ENCODE data around the gene TTPAL.

Gene TTPAL

DNA sequence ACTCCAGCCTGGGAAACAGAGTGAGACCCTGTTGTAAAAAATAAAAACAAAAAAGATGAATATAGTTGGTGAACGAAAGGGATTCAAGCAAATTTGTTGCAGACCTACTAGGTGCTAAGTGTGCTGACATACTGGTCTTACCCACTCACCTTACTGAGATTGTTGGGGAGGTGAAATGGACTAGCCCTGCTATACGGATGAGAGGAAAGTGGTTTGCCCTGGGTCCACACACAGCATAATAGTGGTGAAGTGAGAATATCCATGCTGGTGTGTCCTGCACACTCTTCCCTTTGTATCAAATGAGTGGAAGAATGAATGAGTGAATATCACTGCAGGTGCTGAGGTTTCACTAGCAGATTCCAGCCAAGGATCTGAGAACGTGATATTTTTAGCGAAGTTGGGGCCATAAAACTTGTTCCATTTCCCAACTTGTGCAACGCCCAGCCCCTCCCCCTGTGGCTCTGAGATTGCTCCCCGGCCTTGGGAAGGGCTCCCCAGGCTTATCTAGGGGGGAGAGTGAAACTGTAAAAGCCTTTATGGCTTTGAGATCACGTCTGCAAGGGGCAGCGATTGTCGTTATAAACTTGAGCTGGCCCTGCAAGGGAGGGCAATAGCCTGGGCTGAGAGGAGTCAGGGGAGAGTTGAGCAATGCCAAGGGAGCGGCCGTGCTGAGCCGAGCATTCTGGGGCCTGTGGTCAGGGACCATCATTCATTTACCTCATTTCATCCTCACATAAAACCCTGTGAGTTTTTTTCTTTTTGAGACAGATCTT is 33.2 kb upstream of the TTPAL start:
- DNase-seq (ENCODE audit: low spot score): peak; percentile 71

DNA sequence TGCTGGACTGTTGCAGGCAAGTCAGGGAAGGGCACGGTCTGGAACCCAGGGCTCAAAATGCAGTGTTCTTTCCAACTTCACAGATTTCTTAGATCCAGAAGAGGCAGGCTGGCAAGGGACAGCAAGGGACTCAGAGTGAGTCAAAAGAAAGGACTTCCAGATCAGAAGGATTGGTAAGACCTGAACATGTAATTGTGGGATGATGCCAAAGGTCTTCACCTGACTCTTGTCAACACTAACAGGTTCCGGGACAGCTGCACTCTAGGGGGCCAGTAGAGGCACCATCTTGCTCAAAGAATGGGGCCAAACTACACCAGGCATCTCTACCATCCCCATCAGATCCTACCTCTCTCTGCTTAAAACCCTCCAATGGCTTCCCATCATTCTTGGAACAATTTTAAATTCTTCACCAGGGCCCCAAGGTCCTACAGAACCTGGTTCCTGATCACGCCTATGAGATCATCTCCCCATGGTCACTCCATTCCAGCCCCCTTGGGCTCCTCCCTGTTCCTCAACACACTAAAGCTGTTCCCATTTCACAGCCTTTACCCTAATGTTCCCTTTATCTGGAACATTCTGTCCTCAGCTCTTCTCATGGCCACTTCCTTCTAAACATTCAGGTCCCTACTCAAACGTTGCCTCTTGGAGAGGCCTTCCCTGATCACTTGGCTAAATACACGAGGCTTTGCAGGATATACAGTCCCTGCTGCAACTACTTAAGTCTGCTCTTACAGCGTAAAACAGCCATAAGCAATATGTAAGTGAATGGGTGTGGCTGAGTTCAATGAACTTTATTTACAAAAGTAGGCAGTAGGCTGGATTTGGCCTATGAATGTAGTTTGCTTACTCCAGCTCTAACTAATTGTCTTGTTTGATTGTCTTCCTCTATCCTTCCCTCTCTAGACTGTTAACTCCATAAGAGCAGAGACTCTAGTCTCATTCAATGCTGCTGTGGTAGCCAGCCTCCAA is 29.6 kb upstream of the TTPAL start:
- no peak for DNase-seq (ENCODE audit: low spot score)

DNA sequence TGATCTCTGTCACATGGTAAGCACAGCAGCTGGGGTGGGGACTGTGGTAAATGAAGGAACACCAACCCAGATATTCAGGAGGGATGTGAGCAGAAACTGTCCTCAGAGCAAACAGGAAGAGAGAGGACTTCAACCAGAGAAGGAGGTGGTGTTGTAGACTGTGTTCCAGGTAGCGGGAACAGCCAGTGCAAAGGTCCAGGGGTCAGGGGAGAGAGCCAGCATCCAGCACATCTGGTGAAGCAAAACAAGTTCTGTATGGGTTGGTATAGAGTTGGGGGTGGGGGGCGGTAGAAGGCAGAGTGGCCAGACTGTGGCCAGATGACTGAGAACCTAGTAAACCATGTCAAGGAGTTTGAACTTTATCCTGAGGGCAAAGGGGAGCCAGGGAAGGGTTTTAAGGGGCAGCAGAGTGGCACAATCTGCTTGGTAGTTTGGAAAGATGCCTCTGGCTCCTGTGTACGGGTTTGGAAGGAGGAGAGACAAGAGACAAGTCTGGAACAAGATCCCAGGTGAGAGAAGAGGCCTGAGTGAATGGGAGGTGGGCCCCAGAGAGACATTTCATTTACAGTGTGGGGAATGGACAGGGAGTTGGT is 27.8 kb upstream of the TTPAL start:
- DNase-seq (ENCODE audit: low spot score): no peak

DNA sequence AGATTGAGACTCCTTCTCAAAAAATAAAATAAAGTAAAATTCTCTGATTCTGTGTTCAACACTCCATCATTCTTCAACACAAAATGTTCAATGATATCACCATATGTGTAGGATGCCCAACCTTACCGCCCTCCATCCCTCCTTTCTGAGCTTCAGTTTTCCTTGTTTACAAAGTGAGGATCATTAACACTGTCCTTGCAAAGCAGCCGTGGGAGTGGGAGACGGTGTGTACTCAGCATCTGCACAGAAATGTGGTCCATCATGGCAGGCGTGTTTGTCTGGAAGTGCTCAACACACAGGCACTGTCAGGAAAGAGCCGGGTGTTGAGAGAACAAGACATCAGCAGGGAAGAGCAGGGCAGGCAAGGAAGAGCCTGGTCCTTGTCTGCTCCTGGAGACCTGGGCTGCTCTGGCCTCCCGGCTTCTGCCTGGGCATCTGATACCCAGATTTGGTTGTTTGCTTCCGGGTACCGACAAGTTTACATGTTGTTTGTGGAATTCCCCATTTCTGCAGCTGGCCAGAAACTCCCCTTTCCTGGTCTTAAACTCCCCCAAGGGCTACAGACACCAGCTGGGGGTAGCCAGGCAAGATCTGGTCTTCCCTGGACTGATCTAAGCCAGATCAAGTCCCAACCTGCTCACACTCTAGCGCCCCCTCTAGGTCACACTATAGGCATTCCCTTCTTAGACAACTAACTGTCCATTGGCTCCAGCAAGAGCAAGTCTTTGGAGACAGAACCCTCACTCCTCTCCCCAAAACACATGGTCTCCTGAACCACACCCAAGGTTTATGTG is 26.7 kb upstream of the TTPAL start:
- DNase-seq (ENCODE audit: low spot score): no peak

DNA sequence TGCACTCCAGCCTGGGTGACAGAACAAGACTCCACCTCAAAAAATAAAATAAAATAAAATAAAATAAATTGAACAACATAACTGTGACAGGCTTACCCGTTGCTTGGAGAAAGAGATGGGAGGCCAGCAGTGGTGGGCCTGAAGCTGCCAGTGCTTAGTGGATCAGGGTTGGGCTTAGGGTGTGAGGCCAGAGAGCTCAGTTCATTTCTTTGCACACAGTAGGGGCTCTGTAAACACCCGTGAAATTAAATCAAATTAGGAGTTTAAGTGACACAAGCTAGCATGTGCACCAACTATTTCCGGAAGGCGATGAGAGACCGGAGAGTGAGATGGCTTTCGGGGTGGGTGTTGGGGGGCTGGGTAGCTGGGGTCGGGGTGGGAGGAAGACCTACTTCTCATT is 25.8 kb upstream of the TTPAL start:
- no peak for DNase-seq (ENCODE audit: low spot score)

DNA sequence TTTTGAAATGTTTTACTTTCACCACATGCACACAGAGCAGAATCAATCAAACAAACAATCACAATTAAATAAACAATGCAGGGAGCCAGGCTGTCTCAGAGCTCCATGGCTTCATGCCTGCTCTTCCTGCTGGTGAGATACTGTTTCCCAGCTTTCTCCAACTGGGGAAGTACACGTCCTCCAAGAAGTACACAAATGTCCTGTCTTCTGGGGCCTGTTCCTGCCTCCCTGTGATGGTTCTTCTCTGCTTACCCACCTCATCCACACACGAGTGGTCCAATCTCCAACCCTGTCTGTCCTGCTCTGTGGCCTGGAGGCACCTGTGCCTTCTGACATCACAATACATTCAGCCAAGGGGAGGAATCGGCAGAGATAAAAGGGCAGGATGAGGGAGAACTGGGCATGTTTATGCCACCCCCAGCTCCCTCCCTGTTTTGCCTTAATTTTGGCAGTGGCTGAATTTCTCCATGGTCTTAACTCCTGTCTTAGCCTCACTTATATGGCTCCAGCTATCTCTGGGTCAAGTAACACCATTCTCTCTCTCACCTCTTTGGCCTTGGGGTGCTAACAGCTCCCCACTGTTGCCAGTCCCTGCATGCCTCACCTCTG is 25.3 kb upstream of the TTPAL start:
- DNase-seq (ENCODE audit: low spot score): no peak

DNA sequence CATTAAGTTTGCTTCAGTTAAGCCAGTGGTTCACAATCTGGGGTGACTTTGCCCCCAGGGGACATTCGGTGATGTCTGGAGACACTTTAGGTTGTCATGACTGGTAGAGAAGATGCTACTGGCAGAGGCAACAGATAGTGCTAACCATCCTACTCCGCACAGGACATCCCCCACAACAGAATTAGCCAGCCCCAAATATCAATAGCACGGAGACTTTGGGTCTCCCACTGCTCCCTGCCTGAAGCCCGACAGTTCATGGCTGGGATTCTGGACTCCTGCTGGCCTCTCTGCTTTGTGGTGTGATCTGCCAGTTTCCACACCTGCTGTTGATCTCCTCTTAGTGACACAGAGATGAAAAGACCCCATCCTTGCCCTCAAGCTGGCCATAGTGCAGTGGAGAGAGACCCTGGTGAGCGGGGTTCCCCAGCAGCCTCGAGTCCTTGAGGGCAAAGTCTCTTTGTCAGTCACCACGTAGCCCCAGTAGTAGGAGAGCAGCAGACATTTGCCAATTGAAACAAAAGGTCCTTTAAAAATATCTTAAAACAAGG is 24.7 kb upstream of the TTPAL start:
- DNase-seq (ENCODE audit: low spot score): no peak

DNA sequence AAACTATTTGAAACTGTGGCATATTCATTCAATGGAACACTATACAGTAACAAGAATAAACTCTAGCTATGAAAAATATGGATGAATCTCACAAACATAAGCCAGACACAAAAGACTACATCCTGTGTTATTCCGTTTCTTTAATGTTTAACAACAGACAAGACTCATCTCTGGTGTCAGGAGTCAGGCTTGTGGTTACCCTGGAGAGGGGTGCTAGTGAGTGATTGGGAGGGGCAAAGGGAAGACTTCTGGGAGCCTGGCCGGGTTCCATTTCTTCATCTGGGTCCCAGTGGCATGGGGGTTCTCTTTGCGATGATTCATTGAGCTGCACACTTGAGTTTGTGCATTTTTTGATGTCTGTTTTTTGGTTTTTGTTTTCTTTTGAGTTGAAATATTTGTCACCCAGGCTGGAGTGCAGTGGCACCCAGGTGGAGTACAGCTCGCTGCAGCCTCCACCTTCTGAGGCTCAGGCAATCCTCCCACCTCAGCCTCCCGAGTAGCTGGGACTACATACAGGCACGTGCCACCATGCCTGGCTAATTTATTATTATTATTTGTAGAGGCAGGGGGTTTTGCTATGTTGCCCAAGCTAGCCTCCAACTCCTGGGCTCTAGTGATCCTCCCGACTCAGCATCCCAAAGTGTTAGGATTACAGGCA is 21.2 kb upstream of the TTPAL start:
- no peak for DNase-seq (ENCODE audit: low spot score)

DNA sequence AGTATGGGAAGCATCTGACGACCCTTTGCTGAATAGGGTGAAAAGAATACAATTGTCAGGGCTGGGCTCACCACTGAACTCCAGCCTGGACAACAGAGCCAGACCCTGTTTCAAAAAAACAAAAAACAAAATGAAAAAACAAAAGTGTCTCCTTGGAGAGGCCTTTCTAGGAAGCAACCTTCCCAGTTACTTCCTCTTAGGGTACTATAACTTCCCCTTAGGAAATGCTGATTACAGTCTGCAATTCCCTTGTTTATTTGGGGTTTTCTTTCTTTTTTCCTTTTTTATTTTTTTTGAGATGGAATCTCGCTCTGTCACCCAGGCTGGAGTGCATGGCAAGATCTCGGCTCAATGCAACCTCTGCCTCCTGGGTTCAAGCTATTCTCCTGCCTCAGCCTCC is 20.5 kb upstream of the TTPAL start:
- no peak for DNase-seq (ENCODE audit: low spot score)

DNA sequence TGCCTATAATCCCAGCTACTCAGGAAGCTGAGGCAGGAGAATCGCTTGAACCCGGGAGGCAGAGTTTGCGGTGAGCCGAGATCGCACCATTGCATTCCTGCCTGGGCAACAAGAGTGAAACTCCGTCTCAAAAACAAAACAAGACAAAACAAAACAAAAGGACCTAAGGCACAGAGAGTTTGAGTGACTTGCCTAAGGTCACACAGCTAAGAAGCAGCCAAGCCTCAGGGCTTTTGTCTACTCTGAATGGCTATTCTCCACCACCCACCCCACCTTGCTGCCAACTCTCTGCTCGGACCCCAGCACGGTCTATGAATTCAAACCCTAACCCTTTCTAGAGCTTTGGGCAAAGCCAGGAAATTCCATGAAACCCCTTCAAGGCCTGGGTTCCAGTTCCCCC is 19.1 kb upstream of the TTPAL start:
- DNase-seq (ENCODE audit: low spot score): no peak

DNA sequence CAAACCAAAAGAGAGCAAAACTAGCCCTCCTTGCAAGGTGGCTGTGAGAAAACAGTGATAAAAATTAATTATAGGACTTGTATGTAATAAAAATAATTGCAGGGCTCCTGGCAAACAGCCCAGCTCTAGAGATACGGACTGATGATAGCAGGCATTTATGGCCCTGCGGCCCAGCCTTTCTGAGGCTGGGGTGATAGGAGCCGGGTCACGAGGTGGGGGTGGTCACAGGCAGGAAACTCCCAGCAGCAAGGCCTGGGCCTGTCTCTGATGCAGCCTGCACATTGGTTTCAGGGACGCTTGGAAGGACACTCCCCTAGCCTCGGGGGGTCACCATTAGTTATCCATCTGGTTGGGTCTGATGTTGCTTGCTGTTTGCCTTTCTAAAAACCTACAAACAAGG is 18.7 kb upstream of the TTPAL start:
- peak; percentile 35 for DNase-seq (ENCODE audit: low spot score)

DNA sequence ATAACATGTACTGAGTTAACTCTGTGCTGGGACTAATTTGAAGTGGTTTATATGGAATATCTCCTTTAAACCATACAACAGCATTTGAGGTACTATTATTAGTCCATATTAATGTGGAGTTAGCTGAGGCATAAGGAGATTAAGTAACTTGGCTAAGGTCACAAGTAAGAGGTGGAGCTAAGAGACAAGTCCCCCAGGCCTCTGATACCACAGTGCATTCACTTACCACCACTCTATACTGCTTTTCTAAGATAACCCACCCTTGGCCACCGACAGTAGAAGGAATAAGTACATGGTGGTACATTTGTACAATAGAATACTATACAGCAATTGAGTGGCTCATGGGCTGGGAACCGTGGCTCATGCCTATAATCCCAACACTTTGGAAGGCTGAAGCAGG is 16.4 kb upstream of the TTPAL start:
- DNase-seq (ENCODE audit: low spot score): no peak

DNA sequence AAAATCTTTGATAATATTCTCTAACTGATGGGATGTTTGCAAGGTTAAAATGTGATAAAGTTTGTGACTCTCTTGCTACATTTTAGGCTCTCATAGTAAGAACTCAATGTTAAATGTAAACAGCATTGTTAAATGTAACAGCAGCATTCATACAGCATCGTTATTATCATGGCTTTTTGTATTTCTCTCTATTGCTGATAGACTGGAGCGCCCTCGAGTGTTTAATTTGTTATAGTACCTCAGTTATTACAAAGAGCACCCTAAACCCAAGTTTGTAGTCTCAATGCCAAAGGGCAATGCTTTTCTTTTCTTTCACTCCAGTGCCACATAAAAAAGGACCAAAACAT is 14.9 kb upstream of the TTPAL start:
- DNase-seq (ENCODE audit: low spot score): peak; percentile 52

DNA sequence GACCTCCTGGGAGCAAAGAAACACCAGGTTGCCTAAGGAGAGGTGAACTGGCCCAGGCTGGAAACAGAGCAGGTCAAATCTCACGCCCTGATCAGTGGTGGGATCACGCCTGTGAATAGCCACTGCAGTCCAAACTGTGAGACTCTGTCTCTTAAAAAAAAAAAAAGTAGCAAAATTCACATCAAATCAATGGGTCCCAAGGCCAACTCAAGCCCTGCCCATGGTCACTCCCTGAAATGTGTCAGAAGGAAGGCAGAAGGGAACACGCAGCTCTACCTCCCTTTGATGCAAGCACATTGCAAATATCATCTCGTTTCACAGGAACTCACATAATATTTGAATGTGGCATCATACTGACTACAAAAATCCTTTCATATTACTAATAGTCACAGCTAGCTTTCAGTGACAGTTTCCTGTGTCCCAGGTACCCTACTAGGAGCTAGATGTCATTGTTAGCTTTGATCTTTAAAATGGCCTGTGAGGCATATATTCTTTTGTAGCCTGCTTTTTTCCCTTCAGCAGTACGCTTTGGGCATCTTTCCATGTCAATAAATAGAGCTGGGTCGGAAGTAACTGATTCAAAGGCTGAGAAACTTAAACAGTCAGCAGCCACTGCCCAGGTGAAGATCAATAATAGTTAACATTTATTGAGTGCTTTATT is 14.4 kb upstream of the TTPAL start:
- no peak for DNase-seq (ENCODE audit: low spot score)

DNA sequence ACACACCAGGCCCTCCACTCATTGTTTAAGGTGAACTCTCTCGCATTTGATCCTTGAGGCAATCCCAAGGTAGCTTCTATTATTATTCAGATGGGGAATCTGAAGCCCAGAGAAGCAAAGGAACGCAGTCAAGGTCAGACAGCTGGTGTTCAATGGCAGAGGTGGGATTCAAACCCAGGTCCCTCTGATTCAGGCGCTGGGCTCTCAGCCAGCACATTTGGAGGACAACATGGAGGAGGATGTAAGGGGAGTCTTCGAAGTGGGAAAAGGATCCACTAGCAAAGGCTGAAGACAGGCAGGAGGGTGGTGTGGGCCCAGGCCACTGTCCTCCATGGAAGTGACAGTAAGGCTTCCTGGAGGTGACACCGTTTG is 13.9 kb upstream of the TTPAL start:
- no peak for DNase-seq (ENCODE audit: low spot score)

DNA sequence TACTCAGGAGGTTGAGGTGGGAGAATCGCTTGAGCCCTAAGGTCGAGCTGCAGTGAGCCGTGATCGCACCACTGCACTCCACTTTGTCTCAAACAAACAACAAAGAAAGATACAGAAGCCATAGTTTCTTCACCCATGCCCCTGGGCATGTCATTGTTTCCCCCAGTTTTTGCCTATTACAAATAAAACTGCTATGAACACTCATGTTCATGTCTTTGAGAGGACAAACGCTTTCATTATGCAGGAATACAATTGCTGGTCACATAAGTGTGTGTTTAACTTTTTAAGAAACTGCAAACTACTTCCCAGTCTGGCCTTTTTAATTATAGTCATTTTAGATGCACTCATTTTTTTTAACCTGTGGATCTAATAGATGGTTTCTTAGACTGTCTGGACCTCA is 12.2 kb upstream of the TTPAL start:
- DNase-seq (ENCODE audit: low spot score): no peak

DNA sequence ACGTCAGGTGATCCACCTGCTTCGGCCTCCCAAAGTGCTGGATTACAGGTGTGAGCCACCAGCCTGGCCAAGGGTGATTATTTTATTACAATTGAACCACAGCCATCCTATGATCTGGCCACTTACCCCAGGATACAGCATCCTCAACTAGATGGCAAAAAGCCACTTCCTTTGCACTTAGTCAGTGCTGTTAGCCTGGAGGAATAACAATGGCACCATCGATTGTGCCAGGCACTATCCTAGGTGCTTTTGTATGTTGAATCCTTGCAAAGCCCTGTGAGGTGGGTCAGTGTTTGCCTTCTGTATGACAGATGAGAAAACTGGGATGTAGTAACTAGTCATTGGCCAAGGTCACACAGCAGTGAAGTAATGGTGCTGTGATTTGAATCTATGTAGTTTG is 11.2 kb upstream of the TTPAL start:
- DNase-seq (ENCODE audit: low spot score): no peak

DNA sequence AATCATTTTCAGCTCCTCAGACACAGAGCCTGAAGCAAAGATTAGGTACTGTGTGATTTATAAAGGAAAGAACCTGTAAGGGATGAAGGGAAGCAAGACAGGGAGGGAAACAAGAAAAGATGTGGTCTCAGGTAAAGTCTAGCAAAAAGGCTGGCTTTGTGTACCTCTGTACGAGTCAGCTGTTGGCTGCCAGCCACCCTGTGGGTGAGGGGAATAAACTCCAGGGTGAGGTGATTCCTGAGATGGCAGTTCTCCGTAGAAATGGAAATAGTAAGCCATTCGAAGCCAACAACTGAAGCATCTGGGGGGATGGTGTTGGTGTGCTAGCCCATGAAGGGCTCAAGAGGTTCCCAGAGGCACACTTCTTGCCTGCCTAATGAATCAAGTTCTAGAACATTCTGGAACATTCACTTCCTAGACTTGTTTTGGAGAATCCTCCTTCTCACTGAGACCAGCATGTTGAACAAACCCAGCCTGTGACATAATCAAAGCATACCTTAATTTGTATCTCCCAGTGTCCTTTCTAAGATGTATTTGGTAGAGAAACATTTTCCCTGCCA is 10.6 kb upstream of the TTPAL start:
- DNase-seq (ENCODE audit: low spot score): no peak

DNA sequence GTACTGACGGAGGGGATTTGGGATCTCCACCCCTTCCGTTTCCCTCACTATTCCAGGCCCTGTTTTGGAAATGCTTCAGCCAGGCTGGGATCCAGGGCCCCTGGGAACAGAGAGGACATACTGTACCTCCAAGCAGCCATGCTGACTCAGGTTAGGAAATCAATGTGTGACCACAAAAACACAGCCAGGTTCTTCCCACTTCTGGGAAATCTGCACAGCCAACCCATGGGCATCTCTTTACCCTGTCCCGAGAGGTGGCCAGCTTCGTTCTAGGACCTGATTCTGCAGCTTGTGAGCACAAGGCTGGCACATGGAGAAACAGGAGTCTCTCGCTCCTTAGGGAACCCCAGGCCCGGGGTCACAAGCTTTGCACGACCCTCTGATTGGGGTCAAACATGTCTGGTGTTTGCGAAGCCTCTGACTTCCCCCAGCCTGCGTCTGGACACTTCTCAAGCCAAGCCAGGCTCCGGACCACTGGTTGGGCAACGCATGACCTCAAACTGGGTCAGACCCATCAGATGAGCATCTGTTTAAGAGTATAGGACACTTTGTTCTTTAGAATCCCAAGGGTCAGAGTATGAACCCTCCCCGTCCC is 8.3 kb upstream of the TTPAL start:
- DNase-seq (ENCODE audit: low spot score): no peak
